GM21367 (cell line): Measurements from ENCODE around the gene WNT11.

Experiments used
- ATAC-seq: cut with Tn5 transposase; IDR thresholded peaks from one replicate; pipeline ENCODE4 v1.9.1; 2021; ENCODE audit not compliant: unreplicated experiment

Gene WNT11

DNA sequence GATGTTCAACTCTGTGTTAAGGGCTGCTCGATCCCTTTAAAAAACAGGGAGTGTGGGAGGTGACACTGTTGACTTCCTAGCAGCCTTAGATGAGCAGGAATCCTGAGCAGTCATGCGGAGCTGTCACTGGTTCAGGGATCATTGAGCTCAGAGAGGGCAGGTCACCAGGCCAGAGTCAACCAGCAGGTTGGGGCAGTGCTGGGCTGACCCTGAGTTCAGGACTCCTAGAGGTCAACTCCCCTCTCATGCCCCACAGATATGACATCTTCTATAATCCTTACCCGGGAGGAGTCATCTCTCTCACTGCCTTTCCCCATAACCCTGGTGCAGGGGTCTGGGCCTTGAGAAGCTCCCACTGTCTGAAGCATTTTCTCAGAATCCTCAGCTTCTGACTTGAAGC lies 12.9 kb upstream of the WNT11 start:
- no peak for ATAC-seq

DNA sequence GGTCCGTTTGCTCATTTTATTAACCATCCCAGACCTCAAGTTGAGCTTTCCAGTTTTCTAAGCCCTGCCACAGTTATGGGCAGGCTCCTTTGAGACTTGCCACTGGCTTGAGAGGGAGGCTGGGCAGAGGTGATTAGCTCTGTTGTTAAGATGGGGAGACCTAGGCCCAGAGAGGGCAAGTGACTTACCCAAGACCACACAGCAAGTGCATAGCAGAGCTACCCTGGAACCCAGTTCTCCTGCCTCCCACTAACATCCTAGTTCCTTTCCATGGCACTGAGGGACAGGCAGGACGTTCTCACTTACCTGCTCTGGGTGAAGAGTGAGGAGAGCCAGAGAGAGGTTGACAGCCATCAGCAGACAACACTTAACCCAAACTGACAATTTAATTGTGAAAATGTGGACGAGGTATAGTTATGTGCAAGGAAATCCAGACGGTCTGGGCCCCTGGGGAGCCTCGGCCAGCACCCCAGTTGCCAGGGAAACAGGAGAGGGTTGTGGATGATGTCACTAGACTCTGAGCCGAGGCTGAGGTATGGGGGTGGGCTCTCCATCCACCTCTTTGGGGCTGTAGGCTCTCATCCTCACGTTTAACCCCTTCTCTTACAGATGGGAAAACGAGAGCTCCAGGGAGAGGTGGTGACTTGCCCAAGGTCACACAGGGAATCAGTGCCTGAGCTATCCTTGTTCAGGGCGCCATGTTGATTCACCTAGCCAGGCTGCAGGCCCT lies 12.3 kb upstream of the WNT11 start:
- ATAC-seq: no peak

DNA sequence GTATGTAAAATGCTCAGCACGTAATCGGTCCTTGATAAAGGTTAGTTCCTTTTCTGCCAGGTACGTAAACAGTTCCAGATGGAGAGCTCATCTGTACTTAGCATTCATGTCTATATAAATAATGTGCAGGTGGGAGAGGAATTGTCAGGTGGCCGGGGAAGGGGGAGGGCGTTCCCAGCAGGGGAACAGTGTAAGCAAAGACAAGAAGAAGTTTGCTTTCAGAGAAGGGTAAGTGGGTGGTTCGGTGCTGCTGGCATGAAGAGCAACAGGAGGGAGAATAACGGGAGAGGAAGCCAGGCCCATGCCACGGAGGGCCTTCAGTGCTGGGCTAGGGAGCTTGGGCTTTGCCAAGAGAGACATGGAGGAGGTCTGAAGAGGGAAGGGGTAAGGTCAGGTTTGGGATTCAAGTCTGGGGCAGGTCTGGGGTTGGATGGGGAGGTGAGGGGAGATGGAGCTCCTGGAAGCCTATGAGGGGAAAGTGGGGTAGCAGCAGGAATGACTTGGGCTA lies 11.4 kb upstream of the WNT11 start:
- no peak for ATAC-seq

DNA sequence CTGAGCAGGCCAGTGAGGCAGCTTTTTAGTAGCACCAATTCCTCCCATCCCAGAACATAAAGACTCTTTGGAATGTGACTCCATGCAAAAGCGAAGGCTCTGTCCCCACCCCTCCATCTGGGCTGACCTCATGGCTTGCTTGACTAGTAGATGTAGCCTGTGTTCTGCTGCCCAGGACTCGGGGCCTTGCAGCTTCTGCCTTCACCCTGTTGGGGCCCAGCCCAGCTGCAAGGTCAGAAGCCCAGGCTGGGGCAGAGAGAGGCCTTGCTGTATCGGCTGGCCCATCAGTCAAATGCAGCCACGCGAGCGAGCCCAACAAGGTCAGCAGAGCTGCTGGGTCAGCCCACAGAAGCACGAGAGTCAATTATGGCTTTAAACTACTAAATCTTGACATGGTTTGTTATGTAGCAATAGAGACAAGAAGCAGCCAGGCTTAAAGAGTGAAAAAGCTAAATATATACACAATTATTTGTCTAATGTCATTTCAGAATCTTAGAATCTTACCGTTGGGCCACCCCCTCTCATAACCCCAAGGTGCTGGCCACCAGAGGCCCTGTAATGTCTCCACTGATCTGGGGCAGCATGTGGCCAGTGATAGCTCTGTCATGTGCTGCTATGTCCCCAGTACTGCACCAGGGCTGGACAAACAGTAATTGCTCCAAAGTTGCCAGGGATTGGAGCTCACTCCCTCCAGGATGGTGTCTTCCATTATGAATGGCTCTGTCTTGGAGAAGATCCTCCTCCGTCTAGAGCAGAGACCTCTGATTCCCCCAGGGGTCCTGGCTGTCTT lies 10.4 kb upstream of the WNT11 start:
- ATAC-seq: no peak

DNA sequence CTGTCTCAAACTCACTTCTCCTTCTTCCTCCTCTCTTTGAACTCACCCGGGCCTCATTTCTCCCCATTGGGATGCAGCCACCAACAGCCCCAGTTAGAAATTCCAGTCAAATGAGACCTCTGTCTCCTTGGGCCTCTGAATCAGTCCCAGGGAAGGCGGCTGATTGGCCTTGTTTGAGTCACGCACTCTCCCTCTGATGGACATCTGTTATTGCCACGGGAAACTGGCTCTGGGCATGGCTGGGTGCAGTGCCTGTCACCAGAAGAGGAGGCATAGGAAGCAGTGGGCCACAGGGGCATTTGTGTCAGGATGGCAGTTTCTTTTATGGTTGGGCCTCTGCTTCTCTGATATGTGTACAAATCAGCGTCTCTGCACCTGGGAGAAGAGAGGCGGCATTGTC lies 9.6 kb upstream of the WNT11 start:
- ATAC-seq: no peak

DNA sequence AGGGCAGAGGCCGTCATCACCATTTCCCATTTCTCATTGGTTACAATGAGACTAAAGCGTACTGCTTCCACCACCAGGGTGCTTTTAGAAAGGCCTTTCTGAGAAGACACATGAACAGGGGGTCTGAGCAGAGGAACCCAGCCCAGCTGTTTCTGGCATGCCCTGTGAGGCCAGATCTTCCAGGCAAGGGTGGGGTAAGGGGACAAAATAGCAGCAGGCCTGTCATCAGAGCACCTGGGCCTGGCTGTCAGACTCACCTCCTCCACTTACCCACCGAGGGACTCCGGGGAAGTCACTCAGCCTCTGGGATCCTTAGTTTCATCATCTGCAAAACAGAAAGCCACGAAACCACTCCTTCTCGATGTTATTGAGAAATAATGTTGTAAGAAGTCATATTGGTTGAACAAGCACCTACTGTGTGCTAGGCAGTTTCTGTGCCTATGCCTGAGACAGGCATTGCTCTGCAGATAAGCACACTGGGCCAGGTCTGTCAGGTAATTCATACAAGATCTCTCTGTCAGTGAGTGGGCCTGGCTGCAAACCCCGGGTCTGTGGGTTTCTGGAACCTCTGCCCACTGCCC lies 8.8 kb upstream of the WNT11 start:
- no peak for ATAC-seq

DNA sequence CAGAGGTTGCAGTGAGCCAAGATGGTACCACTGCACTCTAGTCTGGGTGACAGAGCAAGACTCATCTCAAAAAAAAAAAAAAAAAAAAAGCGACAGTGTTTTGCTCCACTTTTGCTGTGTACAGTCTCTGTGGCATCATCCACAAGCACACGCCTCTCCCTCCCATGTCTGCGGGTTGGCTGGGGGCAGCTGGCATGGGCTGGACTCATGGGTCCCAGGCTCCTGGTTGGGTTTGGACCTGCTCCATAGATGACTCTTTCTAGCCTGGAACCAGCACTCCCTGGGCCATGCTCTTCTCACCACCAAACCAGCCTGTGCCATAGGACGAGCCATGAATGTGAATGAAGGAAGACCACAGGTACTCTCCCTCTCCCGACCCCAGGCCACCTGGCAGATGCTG lies 7.9 kb upstream of the WNT11 start:
- no peak for ATAC-seq

DNA sequence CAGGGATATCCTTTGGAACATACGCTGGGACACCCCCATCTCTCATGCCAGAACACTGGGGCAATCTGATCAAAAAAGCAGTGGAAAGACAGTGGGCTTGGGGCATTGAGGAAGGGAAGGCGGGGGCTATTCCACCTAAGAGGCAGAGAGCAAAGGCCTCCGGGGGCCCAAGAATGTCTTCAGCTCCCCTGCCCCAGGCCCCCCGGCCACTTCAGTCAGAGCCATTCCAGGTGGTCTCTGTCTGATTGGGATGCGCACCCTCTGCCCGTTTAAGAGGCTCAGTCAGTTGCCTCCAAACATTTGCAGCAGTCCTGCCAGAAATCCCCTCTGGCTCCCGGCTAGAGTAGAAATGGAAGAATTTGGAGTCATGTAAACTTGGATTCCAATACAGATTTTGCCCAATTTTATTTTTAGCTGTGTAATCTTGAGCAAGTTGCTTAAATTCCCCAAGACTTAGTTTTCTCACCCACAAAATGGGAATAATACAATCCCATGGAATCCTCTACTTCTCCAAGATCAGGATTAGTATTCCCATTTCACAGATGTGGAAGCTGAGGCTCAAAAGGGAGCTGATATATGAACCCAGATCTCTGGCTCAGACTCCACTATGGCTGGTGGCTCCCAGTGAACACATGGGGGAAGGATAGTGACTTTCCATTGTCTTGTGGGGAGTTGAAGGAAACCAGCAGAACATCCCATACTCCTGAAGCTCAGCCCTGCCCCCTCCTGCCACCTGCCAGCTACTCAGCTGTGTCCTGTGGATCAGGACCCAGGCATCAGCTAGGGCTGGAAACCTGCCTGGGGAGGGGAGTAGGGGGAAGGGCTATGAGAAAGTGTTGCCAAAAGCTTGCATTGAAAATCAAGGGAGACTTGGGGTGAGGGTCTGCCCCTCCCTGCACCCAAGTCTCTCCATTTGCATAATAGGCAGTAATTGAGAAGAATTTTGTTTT lies 6.1 kb upstream of the WNT11 start:
- ATAC-seq: no peak

DNA sequence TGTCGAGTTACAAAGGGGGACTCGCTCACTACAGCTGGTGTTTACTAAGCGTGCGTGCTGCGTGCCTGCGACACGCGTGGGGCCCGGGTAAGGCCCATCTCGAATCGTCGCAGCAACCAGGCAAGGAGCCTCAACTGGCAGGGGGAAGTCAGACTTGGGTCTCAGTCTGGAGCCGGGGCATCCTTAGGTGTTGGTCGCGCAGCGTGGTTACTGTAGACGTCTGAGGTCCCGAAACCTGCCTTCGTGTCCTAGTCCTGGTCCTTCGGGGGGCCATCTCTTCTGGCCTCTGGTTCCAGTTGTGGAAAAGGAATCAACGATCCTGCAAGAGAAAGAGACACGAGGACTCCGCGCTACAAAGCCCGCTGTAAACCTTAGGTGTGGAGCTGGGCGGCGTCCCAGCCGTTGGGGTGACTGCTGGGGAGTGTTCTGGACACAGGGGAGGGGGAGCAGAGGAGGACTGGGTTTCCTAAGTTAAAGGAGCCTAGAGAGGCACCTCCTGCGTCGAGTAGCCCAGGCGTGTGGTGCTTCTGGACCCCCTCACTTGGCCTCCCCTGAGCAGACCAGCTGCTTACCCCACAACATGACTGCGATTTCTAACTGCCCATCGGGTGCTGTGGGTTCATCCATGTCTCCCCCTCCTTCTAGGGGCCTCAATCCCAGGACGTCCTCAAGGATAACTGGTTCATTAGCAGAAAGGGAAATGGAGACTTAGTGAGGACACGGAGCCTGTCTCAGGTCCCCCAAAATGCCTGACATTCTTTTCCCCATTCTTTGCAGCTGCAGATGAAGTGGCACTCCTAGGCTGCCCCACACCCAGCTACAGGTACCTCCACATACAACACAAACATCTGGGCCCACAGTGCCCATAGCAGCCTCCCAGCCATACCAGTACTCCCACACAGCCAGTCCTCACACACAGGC lies 4.9 kb upstream of the WNT11 start:
- ATAC-seq: no peak

DNA sequence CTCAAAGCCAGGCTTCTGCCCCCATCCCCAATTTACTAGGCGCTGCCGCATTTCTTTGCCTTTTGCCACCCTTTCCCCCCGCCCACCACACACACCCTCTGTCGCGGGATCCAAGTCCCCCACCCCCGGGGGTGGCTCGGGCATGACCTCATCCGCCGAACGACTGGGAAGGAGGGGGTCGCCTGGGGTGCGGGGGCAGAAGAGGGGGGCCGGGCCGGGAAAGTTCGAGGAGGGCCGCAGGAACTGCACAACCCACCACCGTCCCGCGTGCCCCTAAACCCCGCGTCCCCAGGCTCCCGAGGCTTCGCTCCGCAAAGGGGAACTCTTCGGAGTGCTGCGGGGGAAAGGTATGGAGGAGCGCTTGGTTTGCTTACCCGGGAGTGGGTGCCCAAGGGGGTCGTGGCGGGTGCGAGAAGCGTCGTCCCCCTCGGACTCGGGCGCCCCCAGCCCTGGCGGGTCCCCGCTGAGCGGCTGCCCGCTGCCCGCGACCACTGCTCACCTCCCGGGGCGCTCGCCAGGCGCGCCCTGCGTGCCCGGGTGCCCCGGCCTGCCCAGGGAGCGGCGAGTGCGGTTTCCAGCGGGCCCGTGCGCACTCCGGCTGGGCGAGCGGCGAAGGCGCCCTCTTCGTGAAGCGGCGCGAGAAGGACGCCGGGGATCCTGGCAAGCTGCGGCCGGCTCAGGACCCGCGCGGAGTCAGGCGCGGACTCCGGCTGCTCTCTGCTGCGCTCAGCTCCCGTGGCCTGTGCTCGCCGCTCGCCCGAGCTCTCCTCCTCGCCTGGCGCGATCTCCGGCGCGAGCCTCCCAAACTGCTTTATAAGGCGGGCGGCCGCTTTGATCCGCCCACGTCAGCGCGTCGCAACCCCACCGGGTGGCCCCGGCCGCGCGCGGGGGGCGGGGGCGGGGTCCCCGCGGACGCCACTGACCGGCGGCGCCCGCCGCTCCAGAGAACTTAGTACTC lies 4.0 kb upstream of the WNT11 start:
- ATAC-seq: no peak

DNA sequence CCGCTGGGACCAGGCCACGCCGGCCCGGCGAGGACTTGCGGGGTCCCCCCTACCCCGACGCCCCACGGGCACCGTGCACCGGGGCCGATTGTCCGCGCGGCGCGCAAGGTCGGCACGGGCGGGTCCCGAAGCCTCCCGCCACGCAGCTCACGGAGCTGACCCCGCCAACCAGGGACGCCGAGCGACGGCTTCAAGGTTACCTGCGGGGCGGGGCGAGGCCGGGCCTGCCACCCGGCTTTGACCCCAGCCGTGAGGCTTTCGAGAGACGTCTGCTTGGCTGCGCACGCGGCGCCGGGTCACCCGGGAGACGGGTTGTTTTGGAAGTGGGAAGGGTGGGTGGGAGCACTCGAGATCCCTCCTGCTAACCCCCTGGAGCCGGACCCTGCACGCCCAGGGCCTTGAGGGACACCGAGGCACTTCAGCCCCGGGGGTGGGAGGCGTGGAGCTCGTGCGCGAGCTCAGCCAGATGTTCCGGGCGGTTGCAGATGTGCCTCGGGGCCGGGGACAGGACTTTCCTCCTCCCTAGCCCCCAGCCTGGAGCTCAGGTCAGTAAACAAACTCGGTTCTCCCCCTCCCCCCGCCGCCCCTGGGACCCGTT lies 3.2 kb upstream of the WNT11 start:
- no peak for ATAC-seq

DNA sequence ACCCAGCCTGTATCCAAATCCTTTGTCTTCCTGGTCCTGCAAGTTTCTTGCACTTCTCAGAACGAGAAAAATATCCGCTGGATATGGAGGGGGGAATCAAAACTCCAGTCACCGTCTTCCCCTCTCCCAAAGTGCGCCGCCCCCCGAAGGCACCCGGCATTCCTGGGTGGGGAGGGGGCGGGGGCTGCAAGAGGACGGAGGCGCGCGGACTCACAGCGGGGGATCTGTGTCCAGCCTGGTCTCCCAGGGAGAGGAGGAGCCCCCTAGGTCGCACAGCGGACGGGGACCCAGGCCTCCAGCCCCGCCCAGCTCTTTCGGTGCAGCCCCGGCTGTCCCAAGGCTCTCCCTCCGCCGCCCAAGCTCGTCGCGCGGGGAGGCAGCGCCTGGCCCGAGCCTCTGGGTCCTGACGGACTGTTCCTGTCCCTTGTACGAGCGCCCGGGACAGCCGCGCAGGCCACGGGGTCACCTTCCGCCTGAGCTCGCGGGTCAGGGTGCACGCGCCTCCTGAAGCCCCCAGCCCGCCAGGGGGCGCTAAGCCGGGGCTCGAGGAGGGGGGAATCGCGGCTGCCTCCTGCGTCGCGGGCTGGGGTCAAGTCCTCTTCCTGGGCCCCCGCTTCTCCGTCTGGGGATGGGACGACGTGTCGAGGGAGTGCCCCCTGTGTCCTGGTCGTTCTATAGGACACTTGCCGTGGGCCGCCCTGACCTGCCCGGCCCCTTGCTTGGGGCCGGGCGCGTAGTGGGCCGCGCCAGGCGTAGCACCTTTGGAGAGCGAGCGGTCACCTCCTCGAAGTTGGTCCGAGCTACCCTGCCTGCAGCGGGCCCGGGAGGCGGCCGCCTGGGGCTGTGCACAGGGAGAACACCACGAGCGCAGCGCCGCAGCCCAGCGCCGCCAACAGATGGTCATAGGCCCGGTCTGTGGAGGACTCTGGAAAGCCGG lies 2.4 kb upstream of the WNT11 start:
- no peak for ATAC-seq

DNA sequence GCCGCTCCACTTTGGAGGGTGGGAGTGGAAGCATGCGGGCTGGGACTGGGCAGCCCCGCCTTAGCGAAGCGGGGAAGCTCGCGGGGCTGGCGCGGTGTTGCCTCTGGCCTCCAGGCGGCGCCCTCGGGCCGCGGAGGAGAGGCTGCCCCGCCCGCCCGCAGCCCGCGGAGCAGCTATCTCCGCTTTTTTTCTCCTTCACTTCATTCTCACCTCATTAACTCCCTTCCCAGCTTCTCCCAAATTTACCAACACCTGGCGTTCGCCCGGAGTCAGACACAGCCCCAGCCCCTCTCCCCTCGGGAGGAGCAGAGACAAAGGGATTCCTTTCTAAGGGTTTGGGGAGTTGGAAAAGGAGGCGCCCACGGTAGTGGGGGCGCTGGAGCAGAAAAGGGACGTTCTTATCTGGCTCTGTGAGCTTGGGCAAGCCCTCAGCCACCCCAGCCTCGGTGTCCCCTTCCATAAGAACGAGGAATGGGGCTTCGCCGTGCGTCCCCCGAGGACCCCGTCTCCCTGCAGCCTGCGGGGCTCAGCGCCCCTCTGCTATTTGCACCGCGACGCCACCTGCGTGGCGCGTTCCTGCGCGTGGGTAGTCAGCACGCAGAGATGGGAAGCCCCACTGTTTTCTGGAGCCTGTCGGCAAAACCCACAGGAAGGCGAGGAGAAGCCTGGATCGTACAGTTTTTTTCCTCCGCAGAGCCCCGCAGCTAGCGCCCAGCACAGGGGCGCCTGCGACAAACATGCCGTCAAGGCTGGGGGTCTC lies 1.5 kb upstream of the WNT11 start:
- ATAC-seq: peak; percentile 51

DNA sequence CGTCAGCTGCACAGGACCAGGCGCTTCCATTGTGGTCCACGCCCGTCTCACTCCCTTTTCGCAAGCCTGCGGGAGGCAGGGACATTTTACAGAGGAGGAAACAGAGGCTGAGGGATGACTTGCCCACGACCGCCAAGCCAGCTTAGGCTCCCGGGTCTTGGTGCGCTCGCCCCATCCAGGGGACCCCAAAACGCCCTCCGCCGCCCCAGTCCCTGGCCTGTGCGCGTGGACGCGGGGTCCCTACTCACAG lies 300 bp downstream of the WNT11 start:
- ATAC-seq: no peak

DNA sequence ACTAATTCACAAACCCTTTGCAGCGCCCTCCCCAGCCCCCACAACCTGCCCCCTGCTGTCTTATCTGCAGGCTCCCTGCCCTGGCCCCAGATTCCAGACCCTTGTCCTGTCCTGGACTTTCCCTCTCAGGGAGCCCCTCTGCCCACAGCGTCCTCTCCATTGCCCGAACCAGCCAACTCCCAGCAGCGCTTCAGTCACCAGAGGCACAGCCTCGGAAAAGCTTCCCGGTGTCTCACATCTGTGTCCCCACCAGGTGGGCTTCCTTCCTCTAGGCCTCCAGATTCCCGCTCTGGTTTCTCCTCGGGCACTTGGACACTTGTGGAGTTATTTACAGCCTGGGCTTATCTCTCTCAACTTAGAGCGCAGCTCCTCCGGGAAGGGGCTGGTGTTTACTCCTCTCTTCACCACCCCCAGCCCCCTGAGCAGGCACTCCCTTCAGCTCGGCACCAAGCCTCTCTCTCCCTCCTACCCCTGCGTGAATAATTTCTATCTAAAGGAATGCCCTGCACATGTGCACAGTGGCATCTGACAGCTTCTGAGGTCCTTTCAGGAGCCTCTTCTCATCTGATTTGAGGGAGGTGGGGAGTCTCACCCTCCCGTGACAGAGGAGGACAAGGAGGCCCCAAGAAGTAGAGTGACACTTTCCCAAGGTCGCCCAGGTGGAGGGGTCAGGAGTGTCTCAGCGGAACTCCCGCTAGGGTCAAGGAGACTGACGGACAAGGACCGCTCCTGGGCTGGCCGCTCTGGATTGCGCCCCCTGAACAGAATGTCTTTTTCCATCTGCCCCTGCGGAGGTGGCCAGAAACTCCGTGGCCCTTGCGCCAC lies 838 bp downstream of the WNT11 start:
- ATAC-seq: no peak

DNA sequence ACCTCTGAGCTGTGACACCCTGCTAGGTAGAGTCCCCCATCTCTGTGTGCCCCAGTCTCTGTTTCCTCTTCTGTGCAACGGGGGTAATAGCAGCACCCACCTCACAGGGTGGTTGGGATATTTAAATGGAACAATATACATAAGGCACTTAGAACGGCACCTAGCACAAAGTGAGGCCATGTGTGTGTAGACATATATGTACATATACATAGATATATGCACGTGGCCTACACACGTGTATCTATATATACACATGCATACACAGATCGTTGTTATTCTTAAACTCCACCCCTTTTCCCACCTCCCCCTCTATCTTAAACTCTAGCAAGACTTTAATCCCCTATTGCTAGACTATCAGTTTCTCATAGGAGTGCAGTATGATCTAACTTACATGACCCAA lies 2.4 kb downstream of the WNT11 start:
- ATAC-seq: no peak
